HepG2 (cell line): Measurements from ENCODE around the gene CRLF1. TPM values are rescaled to one million over a fixed set of nuclear protein-coding genes. Genes with fewer than 3 reads are reported as not detected.

Source experiments
- ARNT2 ChIP-seq: sonication (generic); formaldehyde crosslinking; IDR thresholded peaks from 2 replicates; pipeline ENCODE4 v1.8.0; 2022; ENCODE audit warnings: mild to moderate bottlenecking, low read depth, missing genetic modification reagents, moderate library complexity
- BRD4 ChIP-seq: sonication (generic); formaldehyde crosslinking; IDR thresholded peaks from 2 replicates; pipeline ENCODE4 v1.4.0; 2020; ENCODE audit warnings: missing genetic modification reagents
- DMTF1 ChIP-seq: sonication (generic); formaldehyde crosslinking; IDR thresholded peaks from 2 replicates; pipeline ENCODE4 v1.4.0; 2020; ENCODE audit warnings: mild to moderate bottlenecking, missing genetic modification reagents
- GABPB1 ChIP-seq: IDR thresholded peaks from 2 replicates; pipeline ENCODE4 v1.6.1; 2016; ENCODE audit warnings: mild to moderate bottlenecking, missing genetic modification reagents, moderate library complexity, missing compliant biosample characterization
- MAX ChIP-seq: IDR thresholded peaks from 2 replicates; pipeline ENCODE4 v1.6.1; 2012; ENCODE audit warnings: inconsistent platforms
- MXD3 ChIP-seq: IDR thresholded peaks from 2 replicates; pipeline ENCODE4 v1.6.1; 2016; ENCODE audit warnings: mild to moderate bottlenecking, missing biosample characterization, missing genetic modification reagents
- MYPOP ChIP-seq: sonication (generic); formaldehyde crosslinking; IDR thresholded peaks from 2 replicates; pipeline ENCODE4 v1.8.1; 2023; ENCODE audit warnings: mild to moderate bottlenecking, moderate library complexity, missing genetic modification reagents
- POGK ChIP-seq: sonication (generic); formaldehyde crosslinking; conservative IDR thresholded peaks from 2 replicates; pipeline ENCODE4 v1.8.0; 2022; ENCODE audit warnings: mild to moderate bottlenecking, moderate library complexity, missing genetic modification reagents
- ZBTB7B ChIP-seq: sonication (generic); formaldehyde crosslinking; IDR thresholded peaks from 2 replicates; pipeline ENCODE4 v1.4.0; 2020; ENCODE audit warnings: missing genetic modification reagents
- ZFYVE20 ChIP-seq: sonication (generic); formaldehyde crosslinking; IDR thresholded peaks from 2 replicates; pipeline ENCODE4 v1.8.0; 2023; ENCODE audit warnings: low read depth, mild to moderate bottlenecking, moderate library complexity, missing genetic modification reagents, borderline replicate concordance
- ZNF317 ChIP-seq: sonication (generic); formaldehyde crosslinking; IDR thresholded peaks from 2 replicates; pipeline ENCODE4 v1.5.0; 2020; ENCODE audit warnings: mild to moderate bottlenecking, missing genetic modification reagents
- polyA plus RNA-seq, 8 experiments: library from polyadenylated mRNA; depleted of rRNA in 3 of 8; stranded (reverse) in 7 of 8; unstranded in 1 of 8; fragments of >200 nt; fragmentation: Illumina TruSeq in 4 of 8; extraction: Trizol in 4 of 8; gene quantifications; 2 replicates each; pipeline versions ENCODE4 v1.2.1 to v1.2.3, GENCODE V29; 2011 to 2016; ENCODE audit warnings: low read depth in 4 of 8, missing spikeins in 1 of 8, mixed read lengths in 1 of 8; ENCODE audit not compliant: insufficient read depth in 1 of 8
- total RNA-seq, 5 experiments: library from RNA; depleted of rRNA; stranded (reverse); fragments of >200 nt; fragmentation: Illumina TruSeq; extraction: Trizol; gene quantifications; 2 replicates each; pipeline ENCODE4 v1.2.3, GENCODE V29; 2016; ENCODE audit warnings: low read depth in 1 of 5

Gene CRLF1
- total and polyA plus RNA-seq, 2 of the 13 experiments (the other 11 are each of a cell fraction or from before 2014, with no cell fraction given): 217 to 296 TPM

- peak; percentile 23; the same call in 1 of the 2 replicates for TF ChIP-seq MXD3 (CRISPR knock-in tag)
- TF ChIP-seq DMTF1: no peak
- TF ChIP-seq ZFYVE20 (CRISPR knock-in tag): no peak
- TF ChIP-seq BRD4: no peak
- TF ChIP-seq ZBTB7B: no peak
- TF ChIP-seq ARNT2 (CRISPR knock-in tag): 0 out of 2 replicates have a peak, but pooled peaks have one; percentile 32
- TF ChIP-seq GABPB1 (CRISPR knock-in tag): no peak
- 0 out of 2 replicates have a peak, but pooled peaks have one; percentile 17 for TF ChIP-seq ZNF317 (CRISPR knock-in tag)
- 0 out of 2 replicates have a peak, but pooled peaks have one; percentile 32 for TF ChIP-seq POGK (CRISPR knock-in tag)
- peak; percentile 7; the same call in 1 of the 2 replicates for TF ChIP-seq MAX
- 0 out of 2 replicates have a peak, but pooled peaks have one; percentile 10 for TF ChIP-seq MYPOP (CRISPR knock-in tag)
Measured at GRCh38 chr19:18612051-18612771, 5.6 kb upstream of the CRLF1 start (continued).
